Stimulated activated CD4-positive, alpha-beta T cell treated with anti-CD3 and anti-CD28 coated beads, Interleukin-1b, Interleukin-23, amount 100 ng/mL, for 4 hours (primary cell): ENCODE results near the gene SPHK2.
"Not testable (repeated sequence)": the region's sequence is repeated elsewhere in the genome, so short reads cannot be mapped to it uniquely, and the experiment has no call there.

ENCODE experiments used
- DNase-seq, 2 donors: peaks; one replicate each; pipeline ENCODE4 v3.0.0-alpha.2; 2020; ENCODE audit warnings: low read depth in 2 of 2

SPHK2 gene

DNA sequence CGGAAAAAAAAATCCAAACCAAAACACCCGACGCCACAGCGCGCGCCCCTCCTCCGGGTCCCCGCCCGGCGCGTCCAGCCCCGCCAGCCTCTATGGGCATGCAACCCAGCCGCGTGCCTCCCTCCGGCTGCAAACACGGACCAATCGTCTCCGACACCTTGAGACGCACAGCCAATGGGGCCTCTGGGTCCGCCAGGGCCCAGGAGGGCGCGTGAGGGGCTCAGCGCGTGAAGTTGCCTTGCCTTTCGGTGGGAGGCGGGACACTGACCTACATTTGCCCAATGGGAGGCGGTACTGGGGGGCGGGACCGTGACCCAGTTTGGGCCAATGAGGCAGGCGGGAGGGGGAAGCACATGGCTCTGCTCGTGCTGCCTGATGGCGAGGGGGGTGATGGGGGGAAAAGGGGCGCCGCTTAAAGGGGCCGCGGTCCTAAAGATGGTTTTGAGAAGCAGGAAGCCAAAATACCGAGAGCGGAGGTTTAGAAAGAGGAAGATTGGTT, 18.2 kb downstream of the SPHK2 start:
- peak; percentile 97 to 99 for DNase-seq

DNA sequence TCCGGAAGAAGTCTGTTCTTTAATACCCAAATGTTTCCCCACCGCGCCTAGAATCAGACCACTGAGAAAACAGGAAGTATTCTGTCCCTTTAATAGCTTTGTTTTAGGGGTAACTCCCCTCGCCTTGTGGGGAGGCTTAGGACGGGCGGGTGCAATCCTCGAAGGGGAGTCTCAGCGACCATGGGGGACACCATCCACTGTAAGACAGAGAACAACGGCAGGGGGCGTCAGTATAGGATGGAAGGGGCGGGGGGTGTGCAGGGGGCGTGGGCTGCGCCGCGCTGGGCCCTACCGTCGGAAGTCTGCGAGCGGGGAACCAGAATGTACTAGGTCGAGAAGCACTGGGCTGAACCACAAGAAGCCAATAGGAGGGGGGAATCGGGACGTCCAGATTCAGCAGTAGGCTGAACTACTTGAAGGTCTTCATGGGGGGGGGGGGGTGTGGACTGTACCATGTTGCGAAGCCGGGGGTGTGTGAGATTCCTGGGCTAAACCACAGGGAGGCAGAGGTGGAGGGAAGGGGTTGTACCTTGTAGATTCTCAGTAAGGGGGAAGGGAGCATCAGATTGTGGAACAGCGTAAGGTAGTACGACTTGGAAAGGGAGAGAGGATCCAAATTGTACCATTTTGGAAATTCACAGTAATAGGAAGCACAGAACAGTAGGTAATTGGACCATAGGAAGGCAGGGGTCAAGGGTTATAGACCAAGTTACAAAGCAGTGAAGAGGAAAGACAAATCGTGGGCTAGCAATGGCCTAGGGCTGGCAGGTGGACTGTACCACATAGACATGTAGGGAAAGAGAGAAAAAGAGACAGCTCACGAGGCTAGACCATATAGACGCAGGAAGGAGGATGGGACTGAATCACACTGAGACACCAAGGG, 18.9 kb downstream of the SPHK2 start:
- peak; percentile 65 to 70 for DNase-seq

DNA sequence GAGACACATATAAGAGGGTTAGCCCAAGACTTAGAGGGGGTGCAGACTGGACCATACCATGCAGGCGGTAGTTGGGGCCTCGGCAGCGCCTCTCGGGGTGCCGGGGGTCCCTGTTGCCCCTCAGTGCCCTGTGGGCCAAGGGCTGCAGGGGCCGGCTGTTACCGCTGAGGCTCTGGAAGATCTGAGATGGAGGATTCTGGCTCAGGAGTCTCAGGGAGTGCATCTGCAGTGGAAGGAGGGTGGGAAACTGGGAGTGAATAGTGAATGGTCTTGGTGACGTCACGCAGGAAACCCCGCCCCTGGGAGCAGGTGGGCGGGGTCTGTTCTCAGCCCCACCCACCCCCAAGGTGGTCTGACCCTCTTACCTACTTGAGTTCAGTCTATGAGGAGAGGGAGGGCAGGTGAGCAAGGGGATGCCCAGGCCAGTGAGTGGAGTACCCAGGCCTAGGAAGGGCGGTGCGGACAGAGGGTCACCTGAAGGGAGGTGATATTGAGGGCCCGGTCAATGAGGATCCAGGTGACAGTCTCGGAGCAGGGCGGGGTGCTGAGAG, 19.6 kb downstream of the SPHK2 start:
- no peak for DNase-seq

DNA sequence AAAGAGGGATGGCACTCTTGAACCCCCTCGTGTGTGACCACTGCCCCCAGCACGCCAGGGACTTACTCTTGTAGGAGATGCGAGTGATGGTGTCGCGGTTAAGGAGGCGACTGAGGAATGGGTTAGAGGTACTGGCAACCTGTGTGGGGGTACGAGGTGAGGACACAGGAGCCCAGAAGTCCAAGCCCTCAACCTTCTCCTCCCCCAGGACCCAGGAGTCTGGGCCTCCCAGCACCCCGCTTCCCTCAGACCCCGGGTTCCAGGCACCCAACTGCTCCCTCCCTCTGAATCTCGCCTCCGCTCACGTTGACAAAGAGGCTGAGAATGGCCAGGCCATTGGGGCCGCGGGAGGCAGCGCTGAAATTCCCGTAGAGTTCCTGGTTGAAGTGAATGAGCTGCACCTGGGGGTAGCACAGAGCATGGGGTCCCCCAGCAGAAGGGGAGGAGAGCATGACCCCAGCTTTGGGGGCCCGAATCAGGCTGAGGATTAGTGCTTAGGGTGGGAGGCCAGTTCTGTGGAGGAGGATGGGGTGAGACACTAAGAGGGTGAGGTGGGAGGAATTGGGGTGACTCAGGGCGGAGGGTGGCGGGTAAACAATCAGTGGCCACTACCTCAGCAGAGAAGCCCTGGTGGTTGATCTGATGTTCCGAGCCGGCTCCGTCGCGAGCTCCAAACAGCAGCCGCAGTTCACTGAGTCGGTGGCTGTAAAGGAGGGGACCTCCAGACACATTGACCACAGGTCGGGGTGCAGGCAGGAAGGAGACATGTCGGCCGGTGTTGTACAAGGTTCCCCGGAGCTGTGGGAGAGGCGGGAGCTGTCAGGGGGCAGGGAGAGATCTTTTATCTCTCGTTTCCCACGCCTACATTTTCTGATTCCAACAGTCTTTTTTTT, 20.4 kb downstream of the SPHK2 start:
- no peak for DNase-seq

- DNase-seq, result no peak
Observed at GRCh38 chr19:48641850-48642249, 22.5 kb downstream of the SPHK2 start.

DNA sequence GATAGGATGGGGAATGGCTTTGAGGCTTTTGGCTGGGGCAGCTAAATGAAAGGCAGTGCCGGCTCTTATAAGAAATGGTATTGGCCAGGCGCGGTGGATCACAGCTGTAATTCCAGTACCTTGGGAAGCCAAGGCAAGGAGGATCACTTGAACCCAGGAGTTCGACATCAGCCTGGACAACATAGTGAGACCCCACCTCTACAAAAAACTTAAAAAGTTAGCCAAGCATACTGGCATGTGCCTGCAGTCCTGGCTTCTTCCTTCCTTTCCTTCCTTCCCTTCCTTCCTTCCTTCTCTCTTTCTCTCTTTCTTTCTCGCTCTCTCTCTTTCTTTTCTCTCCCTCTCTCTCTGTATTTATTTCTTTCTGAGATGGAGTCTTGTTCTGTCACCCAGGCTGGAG, 23.6 kb downstream of the SPHK2 start:
- DNase-seq, result no peak

DNA sequence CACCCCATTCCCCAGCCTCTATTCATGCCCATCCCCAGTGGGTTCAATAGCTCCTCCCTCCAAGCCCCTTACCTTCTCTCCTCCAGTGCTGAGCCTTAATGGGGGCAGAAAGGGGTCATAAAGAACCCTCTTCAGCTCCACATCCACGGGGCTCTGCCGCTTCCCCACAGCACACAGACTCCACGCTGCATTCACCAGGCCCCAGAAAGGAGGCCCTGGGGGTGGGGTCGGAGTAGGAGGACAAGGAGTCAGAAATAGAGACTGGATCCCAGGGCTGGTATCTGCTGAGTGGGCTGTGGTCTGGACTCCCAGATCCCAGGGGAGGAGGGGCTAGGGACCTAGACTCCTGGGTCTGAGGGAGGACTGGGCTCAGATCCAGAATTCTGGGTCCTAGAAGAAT, 25.0 kb downstream of the SPHK2 start:
- DNase-seq, result no peak

DNA sequence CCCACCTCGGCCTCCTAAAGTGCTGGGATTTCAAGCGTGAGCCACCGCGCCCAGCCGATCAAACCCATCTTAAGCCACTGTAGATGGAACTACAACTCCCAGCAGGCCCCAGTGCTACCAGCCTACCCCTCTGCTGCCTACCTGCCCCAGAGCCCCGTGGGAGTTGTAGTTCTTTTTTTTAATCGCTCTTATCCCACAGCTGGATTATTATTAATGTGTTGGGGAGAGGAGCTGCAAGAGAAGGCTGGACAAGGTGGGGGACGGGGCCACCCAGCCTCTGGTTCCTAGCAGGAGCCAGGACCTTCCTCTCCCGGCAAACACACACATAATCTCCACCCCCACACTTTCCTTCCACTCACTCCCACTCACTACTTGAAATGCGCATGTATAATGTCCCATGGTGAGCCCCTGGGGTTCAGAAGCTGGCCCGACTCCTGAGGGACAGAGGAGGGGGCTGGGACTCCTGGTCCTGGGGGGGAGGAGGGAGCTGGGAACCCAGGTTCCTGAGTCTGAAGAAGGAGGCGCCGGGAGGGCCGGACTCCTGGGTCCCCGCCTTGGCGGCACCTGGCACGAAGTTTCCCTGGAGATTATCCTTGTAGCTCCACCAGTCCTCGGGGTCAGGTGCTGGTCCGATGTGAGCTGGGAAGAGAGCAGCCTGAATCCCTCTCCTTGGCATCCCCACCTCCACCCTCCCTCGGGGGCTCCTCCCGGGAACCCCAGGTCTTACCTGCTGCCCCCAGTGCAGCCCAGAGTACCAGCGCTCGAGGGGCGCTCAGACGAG, 25.7 kb downstream of the SPHK2 start:
- DNase-seq, result peak; percentile 56 to 64

DNA sequence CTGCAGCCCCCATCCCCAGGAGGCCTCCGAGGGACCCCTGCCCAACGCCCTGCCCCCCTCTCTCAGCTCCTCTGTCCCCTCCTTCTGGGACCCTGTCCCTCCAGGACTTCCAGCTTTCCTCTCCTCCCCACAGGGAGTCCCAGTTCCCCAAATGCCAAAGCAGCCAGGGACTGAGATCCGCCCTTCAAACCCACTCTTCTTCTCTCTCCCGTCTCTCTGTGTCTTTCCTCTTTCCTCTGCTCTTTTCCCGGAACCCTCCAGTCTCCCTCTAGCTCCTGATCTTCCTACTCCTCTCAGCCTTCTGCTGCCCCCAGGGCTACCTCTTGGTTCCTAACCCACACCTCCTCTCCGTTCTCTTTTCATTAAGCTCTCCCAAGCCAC, 26.3 kb downstream of the SPHK2 start:
- DNase-seq, result no peak

DNA sequence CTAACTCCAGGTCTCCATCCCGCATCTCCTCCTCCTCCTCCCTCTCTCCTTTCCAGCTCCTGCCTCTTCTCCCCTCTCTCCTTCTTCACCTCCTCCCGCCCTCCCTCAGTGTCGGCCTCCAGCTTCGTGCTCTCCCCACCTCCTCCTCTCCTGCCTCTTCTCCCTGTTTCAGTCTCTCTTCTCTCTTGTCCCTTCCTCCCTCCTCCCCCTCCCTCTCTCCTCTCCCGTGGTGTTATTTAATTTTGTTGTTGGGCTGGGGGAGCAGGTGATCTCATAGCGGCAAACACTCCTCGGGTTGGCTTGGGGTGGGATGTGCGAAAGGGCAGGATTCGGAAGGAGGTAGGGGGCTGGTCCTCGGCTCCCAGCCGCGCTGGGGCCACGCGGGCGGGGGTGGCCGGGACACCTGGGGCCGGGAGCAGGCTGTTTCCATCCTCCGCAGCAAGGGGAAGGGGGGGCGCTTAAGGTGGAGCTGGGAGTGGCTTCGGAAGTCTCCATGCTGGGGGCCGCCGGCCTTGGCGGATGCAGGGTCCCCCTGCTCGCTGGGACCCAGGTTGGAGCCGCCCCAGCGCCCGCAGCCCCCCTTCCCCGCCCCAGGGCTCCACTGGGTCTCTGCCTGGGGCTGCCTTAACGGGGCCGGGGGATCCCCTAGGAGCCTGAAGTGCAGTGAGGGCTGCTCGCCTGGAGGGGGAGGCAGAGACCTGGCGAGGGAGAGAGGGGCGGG, 26.9 kb downstream of the SPHK2 start, which contains the start of gene CA11:
CA11 (minus strand) TSS at position 187 of the 721 bp plus-strand sequence. CDS start 555 bp downstream, outside the sequence.
- peak; percentile 87 to 89 for DNase-seq

- no peak for DNase-seq
Observed at GRCh38 chr19:48646722-48647216, 27.5 kb downstream of the SPHK2 start.

- DNase-seq, result no peak
Observed at GRCh38 chr19:48648134-48648533, 28.8 kb downstream of the SPHK2 start.

- DNase-seq, result no peak
Observed at GRCh38 chr19:48650974-48651682, 31.8 kb downstream of the SPHK2 start.

GRCh38 chr19:48651683-48652048, 32.4 kb downstream of the SPHK2 start:
- DNase-seq, result no peak

GRCh38 chr19:48654299-48655059, 35.2 kb downstream of the SPHK2 start:
- DNase-seq, result no peak

- no peak for DNase-seq
Observed at GRCh38 chr19:48656840-48657474, 37.7 kb downstream of the SPHK2 start.

GRCh38 chr19:48657828-48658227, 38.5 kb downstream of the SPHK2 start:
- not testable (repeated sequence) for DNase-seq

GRCh38 chr19:48658483-48658882, 39.2 kb downstream of the SPHK2 start:
- DNase-seq, result no peak

DNA sequence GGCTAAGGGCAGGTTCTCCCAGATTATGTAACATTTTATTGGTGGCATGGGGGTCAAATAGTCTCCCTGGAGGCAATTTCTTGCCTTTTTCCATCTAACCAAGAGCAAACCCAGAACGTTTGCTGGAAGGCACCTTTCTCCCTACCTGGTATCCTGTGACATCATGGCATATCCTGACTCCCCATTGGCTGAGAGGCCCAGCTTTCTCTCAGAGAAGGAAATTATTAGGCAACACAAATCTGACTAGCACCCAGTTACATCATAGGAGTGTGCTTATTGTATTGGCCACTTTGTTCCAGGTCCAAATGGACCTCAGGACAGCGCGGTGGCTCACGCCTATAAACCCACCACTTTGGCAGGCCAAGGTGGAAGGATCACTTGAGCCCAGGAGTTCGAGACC, 40.5 kb downstream of the SPHK2 start:
- DNase-seq, result no peak
